ENCODE results near the gene NAA30. TPM values are rescaled to one million over a fixed set of nuclear protein-coding genes. Genes with fewer than 3 reads are reported as not detected.
"Not testable (repeated sequence)": the region's sequence is repeated elsewhere in the genome, so short reads cannot be mapped to it uniquely, and the experiment has no call there.

NAA30 gene
- 10 to 100 TPM; 28.1 to 30.7 (median 29.5) TPM for polyA plus RNA-seq (ENCODE audit: insufficient read length in 4 of 4)

- DNase-seq (ENCODE audit: low read depth in 4 of 4, low spot score in 2 of 4): peak; percentile 63 to 91 (median 82)
These were observed at the start of gene NAA30 for GRCh38 chr14:57390037-57390805. Gene NAA30 (plus strand): TSS chr14:57390586. CDS start chr14:57390958, 372 bp downstream.

GRCh38 chr14:57343545-57344297 is 46.7 kb upstream of the NAA30 start:
- not testable (repeated sequence) for DNase-seq (ENCODE audit: low read depth in 4 of 4, low spot score in 2 of 4)

- DNase-seq (ENCODE audit: low read depth in 4 of 4, low spot score in 2 of 4): no peak
These were observed 45.3 kb upstream of the NAA30 start for GRCh38 chr14:57345106-57345505.

GRCh38 chr14:57346741-57347140 is 43.6 kb upstream of the NAA30 start:
- DNase-seq (ENCODE audit: low read depth in 4 of 4, low spot score in 2 of 4): no peak

GRCh38 chr14:57352396-57353170 is 37.8 kb upstream of the NAA30 start:
- DNase-seq (ENCODE audit: low read depth in 4 of 4, low spot score in 2 of 4): no peak

- no peak for DNase-seq (ENCODE audit: low read depth in 4 of 4, low spot score in 2 of 4)
These were observed 35.1 kb upstream of the NAA30 start for GRCh38 chr14:57355081-57355800.

GRCh38 chr14:57362361-57362760 is 28.0 kb upstream of the NAA30 start:
- peak in 1 of 4 donors; percentile 7 for DNase-seq (ENCODE audit: low read depth in 4 of 4, low spot score in 2 of 4)

GRCh38 chr14:57364659-57365450 is 25.5 kb upstream of the NAA30 start:
- DNase-seq (ENCODE audit: low read depth in 4 of 4, low spot score in 2 of 4): no peak

GRCh38 chr14:57370187-57370586 is 20.2 kb upstream of the NAA30 start:
- not testable (repeated sequence) for DNase-seq (ENCODE audit: low read depth in 4 of 4, low spot score in 2 of 4)

GRCh38 chr14:57371013-57371412 is 19.4 kb upstream of the NAA30 start:
- DNase-seq (ENCODE audit: low read depth in 4 of 4, low spot score in 2 of 4): no peak

GRCh38 chr14:57375156-57375555 is 15.2 kb upstream of the NAA30 start:
- DNase-seq (ENCODE audit: low read depth in 4 of 4, low spot score in 2 of 4): no peak

- no peak for DNase-seq (ENCODE audit: low read depth in 4 of 4, low spot score in 2 of 4)
These were observed 11.7 kb upstream of the NAA30 start for GRCh38 chr14:57378661-57379060.

GRCh38 chr14:57380935-57381334 is 9.5 kb upstream of the NAA30 start:
- no peak for DNase-seq (ENCODE audit: low read depth in 4 of 4, low spot score in 2 of 4)

GRCh38 chr14:57382283-57382682 is 8.1 kb upstream of the NAA30 start:
- DNase-seq (ENCODE audit: low read depth in 4 of 4, low spot score in 2 of 4): no peak

GRCh38 chr14:57383125-57383745 is 7.2 kb upstream of the NAA30 start:
- no peak for DNase-seq (ENCODE audit: low read depth in 4 of 4, low spot score in 2 of 4)

- no peak for DNase-seq (ENCODE audit: low read depth in 4 of 4, low spot score in 2 of 4)
These were observed 2.3 kb upstream of the NAA30 start for GRCh38 chr14:57388067-57388466.

GRCh38 chr14:57389646-57390036 is 745 bp upstream of the NAA30 start:
- DNase-seq (ENCODE audit: low read depth in 4 of 4, low spot score in 2 of 4): peak in 1 of 4 donors; percentile 47

- peak in 3 of 4 donors; percentile 29 to 55 (median 37) for DNase-seq (ENCODE audit: low read depth in 4 of 4, low spot score in 2 of 4)
These were observed 575 bp downstream of the NAA30 start for GRCh38 chr14:57390806-57391516.
